Caco-2 (cell line): ENCODE measurements around the gene GCNT2. TPM values are rescaled to one million over a fixed set of nuclear protein-coding genes. Genes with fewer than 3 reads are reported as not detected.
"Not testable (repeated sequence)": the region's sequence is repeated elsewhere in the genome, so short reads cannot be mapped to it uniquely, and the experiment has no call there.

ENCODE experiments used
- BruUV-seq: library from RNA; stranded (reverse); fragments of 400-500 nt; replicated peaks from 2 replicates; lab custom pipeline; 2021; lab: Mats Ljungman, UMichigan
- CTCF ChIA-PET: fragments of 300-600 bp; sonication (Branson Sonifier 250); formaldehyde crosslinking; loops from one replicate; lab custom pipeline; 2022; ENCODE audit warnings: antibody characterized with exemption; lab: Charles Lee
- POLR2A ChIA-PET: fragments of 300-600 bp; sonication (Branson Sonifier 250); formaldehyde crosslinking; loops from one replicate; lab custom pipeline; 2022; ENCODE audit warnings: antibody characterized with exemption; lab: Charles Lee
- DNase-seq, 2 experiments: peaks; one replicate each; pipeline versions ENCODE4 v3.0.0 to v3.0.0-alpha.2; 2020 to 2022
- H3K27me3 ChIP-seq: replicated peaks from 2 replicates; pipeline ENCODE4 v1.6.0; 2011; ENCODE audit warnings: low read length; ENCODE audit not compliant: control insufficient read depth, insufficient read depth
- H3K36me3 ChIP-seq: 2 replicates; pipeline ENCODE4 v1.5.1; 2011; ENCODE audit warnings: low read length; ENCODE audit not compliant: control insufficient read depth, insufficient read depth
- H3K4me1 ChIP-seq: fragments of 250-450 bp; sonication (Bioruptor Pico); 2 replicates; pipeline ENCODE4 v1.5.1; 2020; ENCODE audit warnings: mild to moderate bottlenecking
- H3K4me3 ChIP-seq: 2 replicates; pipeline ENCODE4 v1.5.1; 2011; ENCODE audit warnings: low read depth, mild to moderate bottlenecking, control low read depth, low read length
- H3K9me3 ChIP-seq: fragments of 250-450 bp; sonication (Bioruptor Pico); 2 replicates; pipeline ENCODE4 v1.5.1; 2020; ENCODE audit warnings: mild to moderate bottlenecking, moderate library complexity
- H3K27ac Mint-ChIP-seq: one replicate; pipeline ENCODE4 v1.8.0; 2022; ENCODE audit warnings: mixed read lengths; ENCODE audit not compliant: unreplicated experiment
- H3K27me3 Mint-ChIP-seq: one replicate; pipeline ENCODE4 v1.8.0; 2022; ENCODE audit warnings: mixed read lengths; ENCODE audit not compliant: insufficient read depth, unreplicated experiment
- H3K36me3 Mint-ChIP-seq: one replicate; pipeline ENCODE4 v1.8.0; 2022; ENCODE audit warnings: mild to moderate bottlenecking, mixed read lengths; ENCODE audit not compliant: insufficient read depth, unreplicated experiment
- H3K4me1 Mint-ChIP-seq: one replicate; pipeline ENCODE4 v1.8.0; 2022; ENCODE audit warnings: low read depth, mixed read lengths; ENCODE audit not compliant: unreplicated experiment
- H3K4me3 Mint-ChIP-seq: one replicate; pipeline ENCODE4 v1.8.0; 2022; ENCODE audit warnings: mild to moderate bottlenecking, moderate library complexity, mixed read lengths; ENCODE audit not compliant: unreplicated experiment
- H3K9me3 Mint-ChIP-seq: one replicate; pipeline ENCODE4 v1.8.0; 2022; ENCODE audit warnings: mixed read lengths; ENCODE audit not compliant: unreplicated experiment
- intact Hi-C: fragments of 100-400 bp; cut with micrococcal nuclease; formaldehyde crosslinking; loops from one replicate; pipeline ENCODE4 v1.10.0; 2022; ENCODE audit not compliant: unreplicated experiment
- total RNA-seq: library from RNA; stranded (reverse); gene quantifications from 2 replicates; pipeline ENCODE4 v1.2.3, GENCODE V29; 2022
- TF ChIP-seq, protein P1 (sequence below), 2 experiments: fragments of 200-600 bp in 1 of 2; IDR thresholded peaks; 1 replicate in 1 of 2; 2 replicates in 1 of 2; pipeline versions ENCODE4 v1.5.1 to v1.8.0; 2011 to 2022; ENCODE audit warnings: antibody characterized with exemption in 1 of 2, control low read depth in 1 of 2, inconsistent platforms in 1 of 2, low read depth in 1 of 2, low read length in 1 of 2, mild to moderate bottlenecking in 1 of 2, moderate library complexity in 1 of 2; ENCODE audit not compliant: insufficient read depth in 1 of 2, severe bottlenecking in 1 of 2, unreplicated experiment in 1 of 2

Gene GCNT2
- total RNA-seq, 1 experiment from 2014 or later: 70.7 TPM

DNA sequence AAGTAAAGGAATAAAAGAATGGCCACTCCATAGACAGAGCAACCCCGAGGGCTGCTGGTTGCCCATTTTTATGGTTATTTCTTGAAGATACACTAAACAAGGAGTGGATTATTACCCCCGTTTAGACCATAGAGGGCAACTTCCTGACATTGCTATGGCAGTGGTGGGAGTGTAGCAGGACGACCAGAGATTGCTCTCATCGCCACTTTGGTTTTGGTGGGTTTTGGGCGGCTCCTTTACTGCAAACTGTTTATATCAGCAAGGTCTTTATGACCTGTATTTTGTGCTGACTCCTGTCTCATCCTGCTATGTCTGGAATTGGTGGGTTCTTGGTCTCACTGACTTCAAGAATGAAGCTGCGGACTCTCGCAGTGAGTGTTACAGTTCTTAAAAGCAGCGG lies 94.5 kb downstream of the GCNT2 start:
- POLR2A ChIA-PET: no interaction called here
- Mint-ChIP-seq H3K27me3 (no peaks in the 10 kb centered on the region), H3K4me1 (peaks cover 12% of the 10 kb centered on the region), H3K9me3 (no peaks in the 10 kb centered on the region), H3K4me3 (no peak overlapping the region), H3K36me3 (peaks cover 66% of the 10 kb centered on the region), H3K27ac (no peak overlapping the region)
- intact Hi-C loops: no loop called here
- peaks cover 17% of the 10 kb centered on the region for H3K4me1 ChIP-seq
- no peaks in the 10 kb centered on the region for H3K9me3 ChIP-seq
- TF ChIP-seq, protein P1, sequence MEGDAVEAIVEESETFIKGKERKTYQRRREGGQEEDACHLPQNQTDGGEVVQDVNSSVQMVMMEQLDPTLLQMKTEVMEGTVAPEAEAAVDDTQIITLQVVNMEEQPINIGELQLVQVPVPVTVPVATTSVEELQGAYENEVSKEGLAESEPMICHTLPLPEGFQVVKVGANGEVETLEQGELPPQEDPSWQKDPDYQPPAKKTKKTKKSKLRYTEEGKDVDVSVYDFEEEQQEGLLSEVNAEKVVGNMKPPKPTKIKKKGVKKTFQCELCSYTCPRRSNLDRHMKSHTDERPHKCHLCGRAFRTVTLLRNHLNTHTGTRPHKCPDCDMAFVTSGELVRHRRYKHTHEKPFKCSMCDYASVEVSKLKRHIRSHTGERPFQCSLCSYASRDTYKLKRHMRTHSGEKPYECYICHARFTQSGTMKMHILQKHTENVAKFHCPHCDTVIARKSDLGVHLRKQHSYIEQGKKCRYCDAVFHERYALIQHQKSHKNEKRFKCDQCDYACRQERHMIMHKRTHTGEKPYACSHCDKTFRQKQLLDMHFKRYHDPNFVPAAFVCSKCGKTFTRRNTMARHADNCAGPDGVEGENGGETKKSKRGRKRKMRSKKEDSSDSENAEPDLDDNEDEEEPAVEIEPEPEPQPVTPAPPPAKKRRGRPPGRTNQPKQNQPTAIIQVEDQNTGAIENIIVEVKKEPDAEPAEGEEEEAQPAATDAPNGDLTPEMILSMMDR (IDR thresholded peaks at IDR 0.05; ENCODE audit: insufficient read depth in 1 of 2, low read depth in 1 of 2, low read length in 1 of 2, severe bottlenecking in 1 of 2, unreplicated experiment in 1 of 2): no peak
- H3K27me3 ChIP-seq: no peaks in the 10 kb centered on the region
- H3K36me3 ChIP-seq: no peaks in the 10 kb centered on the region
- CTCF ChIA-PET: no interaction called here
- DNase-seq: no peak
- H3K4me3 ChIP-seq: no peak overlapping the region
- no TSS peak for BruUV-seq

DNA sequence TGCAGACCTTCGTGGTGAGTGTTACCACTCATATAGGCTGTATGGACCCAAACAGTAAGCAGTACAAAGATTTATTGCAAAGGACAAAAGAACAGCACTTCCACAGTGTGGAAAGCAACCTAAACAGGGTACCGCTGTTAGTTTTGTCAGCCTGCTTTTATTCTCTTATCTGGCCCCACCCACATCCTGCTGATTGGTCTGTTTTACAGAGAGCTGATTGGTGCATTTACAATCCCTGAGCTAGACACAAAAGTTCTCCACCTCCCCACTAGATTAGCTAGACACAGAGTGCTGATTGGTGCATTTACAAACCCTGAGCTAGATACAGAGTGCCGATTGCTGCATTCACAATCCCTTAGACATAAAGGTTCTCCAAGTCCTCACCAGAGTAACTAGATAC lies 95.1 kb downstream of the GCNT2 start:
- Mint-ChIP-seq H3K4me1 (peaks cover 12% of the 10 kb centered on the region), H3K36me3 (peaks cover 72% of the 10 kb centered on the region)
- H3K4me3 Mint-ChIP-seq, BruUV-seq, H3K4me3 ChIP-seq, intact Hi-C loops, H3K9me3 ChIP-seq, DNase-seq, H3K27me3 Mint-ChIP-seq, H3K36me3 ChIP-seq, H3K27me3 ChIP-seq, H3K9me3 Mint-ChIP-seq, CTCF ChIA-PET, POLR2A ChIA-PET, H3K27ac Mint-ChIP-seq: not testable (repeated sequence)
- H3K4me1 ChIP-seq: peaks cover 14% of the 10 kb centered on the region

DNA sequence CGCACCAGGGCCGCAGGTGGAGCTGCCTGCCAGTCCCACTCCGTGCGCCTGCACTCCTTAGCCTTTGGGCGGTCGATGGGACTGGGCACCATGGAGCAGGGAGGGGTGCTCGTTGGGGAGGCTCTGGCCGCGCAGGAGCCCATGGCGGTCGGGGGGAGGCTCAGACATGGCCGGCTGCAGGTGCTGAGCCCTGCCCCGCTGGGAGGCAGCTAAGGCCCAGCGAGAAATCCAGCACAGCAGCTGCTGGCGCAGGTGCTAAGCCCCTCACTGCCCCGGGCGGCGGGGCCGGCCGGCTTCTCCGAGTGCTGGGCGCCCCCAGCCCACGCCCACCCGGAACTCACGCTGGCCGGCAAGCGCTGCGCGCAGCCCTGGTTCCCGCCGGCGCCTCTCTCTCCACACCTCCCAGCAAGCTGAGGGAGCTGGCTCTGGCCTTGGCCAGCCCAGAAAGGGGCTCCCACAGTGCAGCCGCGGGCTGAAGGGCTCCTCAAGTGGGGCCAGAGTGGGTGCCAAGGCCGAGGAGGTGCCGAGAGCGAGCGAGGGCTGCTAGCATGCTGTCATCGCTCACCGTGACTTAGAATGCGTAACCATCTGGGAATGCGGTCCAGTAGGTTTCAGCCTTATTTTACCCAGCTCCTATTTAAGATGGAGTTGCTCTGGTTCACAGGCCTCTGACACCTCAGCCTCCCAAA lies 96.0 kb downstream of the GCNT2 start:
- Mint-ChIP-seq H3K36me3 (peaks cover 81% of the 10 kb centered on the region), H3K4me1 (peaks cover 12% of the 10 kb centered on the region), H3K9me3 (no peaks in the 10 kb centered on the region), H3K27ac (no peak overlapping the region), H3K4me3 (no peak overlapping the region), H3K27me3 (no peaks in the 10 kb centered on the region)
- peaks cover 13% of the 10 kb centered on the region for H3K4me1 ChIP-seq
- no peak overlapping the region for H3K4me3 ChIP-seq
- peaks cover 1% of the 10 kb centered on the region for H3K36me3 ChIP-seq
- TF ChIP-seq, protein P1 (IDR thresholded peaks at IDR 0.05; ENCODE audit: insufficient read depth in 1 of 2, low read depth in 1 of 2, low read length in 1 of 2, severe bottlenecking in 1 of 2, unreplicated experiment in 1 of 2): no peak
- BruUV-seq: no TSS peak
- no peaks in the 10 kb centered on the region for H3K27me3 ChIP-seq
- POLR2A ChIA-PET: no interaction called here
- H3K9me3 ChIP-seq: no peaks in the 10 kb centered on the region
- intact Hi-C loops: no loop called here
- CTCF ChIA-PET: no interaction called here
- no peak for DNase-seq
